SK-N-MC (cell line): ENCODE results near the gene LY6G5C.

Experiments
- DNase-seq: peaks from one replicate; pipeline ENCODE4 v3.0.0-alpha.2; 2011; ENCODE audit warnings: low read depth, low spot score
- H3K27ac ChIP-seq: fragments of 200-600 bp; sonication (generic); 2 replicates; pipeline ENCODE4 v1.5.1; 2016; ENCODE audit warnings: mixed run types
- H3K36me3 ChIP-seq: fragments of 200-600 bp; sonication (generic); 2 replicates; pipeline ENCODE4 v1.6.1; 2017; ENCODE audit warnings: antibody characterized with exemption, low read length, mixed read lengths; ENCODE audit not compliant: insufficient read depth
- H3K4me3 ChIP-seq: fragments of 200-600 bp; sonication (generic); 2 replicates; pipeline ENCODE4 v1.5.1; 2016
- H3K9ac ChIP-seq: fragments of 200-600 bp; sonication (generic); 2 replicates; pipeline ENCODE4 v1.8.0; 2017; ENCODE audit warnings: mixed run types, mixed read lengths; ENCODE audit not compliant: insufficient read length
- H3K9me3 ChIP-seq: fragments of 200-600 bp; sonication (generic); 2 replicates; pipeline ENCODE4 v1.6.1; 2017; ENCODE audit warnings: low read depth, mild to moderate bottlenecking, antibody characterized with exemption, low read length, moderate library complexity, mixed read lengths
- EZH2 ChIP-seq: fragments of 200-600 bp; sonication (generic); IDR thresholded peaks from one replicate; pipeline ENCODE4 v1.6.1; 2017; ENCODE audit warnings: antibody characterized with exemption
- FOXP2 ChIP-seq: optimal IDR thresholded peaks from 2 replicates; pipeline ENCODE3; 2011; ENCODE audit warnings: mild to moderate bottlenecking, moderate library complexity; ENCODE audit not compliant: insufficient read depth; ENCODE audit errors: extremely low read length, control extremely low read depth
- POLR2AphosphoS5 ChIP-seq: IDR thresholded peaks from 2 replicates; pipeline ENCODE4 v1.6.1; 2012; ENCODE audit warnings: mild to moderate bottlenecking, low read depth, low read length, borderline replicate concordance

Gene LY6G5C

GRCh38 chr6:31708224-31708623, 27.4 kb upstream of the LY6G5C start:
- Histone ChIP-seq H3K9ac (no peak overlapping the region), H3K4me3 (no peak overlapping the region), H3K27ac (no peak overlapping the region), H3K9me3 (no peaks in the 10 kb centered on the region), H3K36me3 (no peaks in the 10 kb centered on the region)
- no peak for DNase-seq
- TF ChIP-seq FOXP2 (no peak), EZH2 (no peak), POLR2AphosphoS5 (no peak)

GRCh38 chr6:31707701-31708100, 26.8 kb upstream of the LY6G5C start:
- Histone ChIP-seq H3K4me3 (no peak overlapping the region), H3K36me3 (no peaks in the 10 kb centered on the region), H3K9me3 (no peaks in the 10 kb centered on the region), H3K9ac (no peak overlapping the region), H3K27ac (no peak overlapping the region)
- DNase-seq, result no peak
- no peak for TF ChIP-seq POLR2AphosphoS5
- no peak for TF ChIP-seq EZH2
- TF ChIP-seq FOXP2, result no peak

- no peak for DNase-seq
- no peak within 1 kb of the TSS for H3K4me3 ChIP-seq
- no peak within 1 kb of the TSS for H3K9ac ChIP-seq
- H3K27ac ChIP-seq, result peak within 1 kb of the TSS; percentile 31; the same call in 1 of the 2 replicates
- no peaks in the 10 kb centered on the region for H3K36me3 ChIP-seq
- TF ChIP-seq FOXP2 (no peak), EZH2 (no peak), POLR2AphosphoS5 (no peak)
- no peaks in the 10 kb centered on the region for H3K9me3 ChIP-seq
Observed at GRCh38 chr6:31706599-31706998, 25.7 kb upstream of the LY6G5C start, which contains the start of gene LY6G6F. Gene LY6G6F, plus strand, starts transcription at chr6:31706866. Its CDS starts 41 bp downstream, at chr6:31706907.

- no peak overlapping the region for H3K4me3 ChIP-seq
- no peak overlapping the region for H3K9ac ChIP-seq
- no peaks in the 10 kb centered on the region for H3K9me3 ChIP-seq
- no peaks in the 10 kb centered on the region; the same call in 1 of the 2 replicates for H3K36me3 ChIP-seq
- DNase-seq, result no peak
- peak overlapping the region; percentile 31; the same call in 1 of the 2 replicates for H3K27ac ChIP-seq
- no peak for TF ChIP-seq FOXP2
- no peak for TF ChIP-seq EZH2
- TF ChIP-seq POLR2AphosphoS5, result no peak
Observed at GRCh38 chr6:31705931-31706330, 25.1 kb upstream of the LY6G5C start.

- H3K27ac ChIP-seq, result peak within 1 kb of the TSS; percentile 65
- no peak for TF ChIP-seq FOXP2
- peak; percentile 95 for TF ChIP-seq POLR2AphosphoS5
- peaks cover 6% of the 10 kb centered on the region for H3K36me3 ChIP-seq
- peak within 1 kb of the TSS; percentile 86 for H3K9ac ChIP-seq
- peak within 1 kb of the TSS; percentile 93 for H3K4me3 ChIP-seq
- peak; percentile 97 for DNase-seq
- no peaks in the 10 kb centered on the region for H3K9me3 ChIP-seq
Observed at GRCh38 chr6:31702819-31703716, 22.2 kb upstream of the LY6G5C start, which contains the start of gene ABHD16A. Gene ABHD16A, minus strand, starts transcription at chr6:31703324. Its CDS starts 43 bp downstream, at chr6:31703281.

- peaks cover 6% of the 10 kb centered on the region for H3K36me3 ChIP-seq
- H3K4me3 ChIP-seq, result peak overlapping the region; percentile 93
- peak overlapping the region; percentile 86 for H3K9ac ChIP-seq
- H3K9me3 ChIP-seq, result no peaks in the 10 kb centered on the region
- peak overlapping the region; percentile 65 for H3K27ac ChIP-seq
- DNase-seq, result no peak
- TF ChIP-seq POLR2AphosphoS5 (no peak), EZH2 (no peak), FOXP2 (no peak)
Observed at GRCh38 chr6:31702405-31702818, 21.5 kb upstream of the LY6G5C start.

- H3K4me3 ChIP-seq, result peak overlapping the region; percentile 93
- peak overlapping the region; percentile 86 for H3K9ac ChIP-seq
- DNase-seq, result no peak
- no peaks in the 10 kb centered on the region for H3K9me3 ChIP-seq
- peak overlapping the region; percentile 65; the same call in 1 of the 2 replicates for H3K27ac ChIP-seq
- peaks cover 11% of the 10 kb centered on the region for H3K36me3 ChIP-seq
- no peak for TF ChIP-seq EZH2
- TF ChIP-seq FOXP2, result no peak
- TF ChIP-seq POLR2AphosphoS5, result no peak
Observed at GRCh38 chr6:31701666-31702404, 21.0 kb upstream of the LY6G5C start.
